Measurements from ENCODE around the gene DIS3L2. TPM values are rescaled to one million over a fixed set of nuclear protein-coding genes. Genes with fewer than 3 reads are reported as not detected.

Gene DIS3L2
- total and polyA plus RNA-seq, 2 experiments from 2014 or later = 15.2 to 25.3 TPM

DNA sequence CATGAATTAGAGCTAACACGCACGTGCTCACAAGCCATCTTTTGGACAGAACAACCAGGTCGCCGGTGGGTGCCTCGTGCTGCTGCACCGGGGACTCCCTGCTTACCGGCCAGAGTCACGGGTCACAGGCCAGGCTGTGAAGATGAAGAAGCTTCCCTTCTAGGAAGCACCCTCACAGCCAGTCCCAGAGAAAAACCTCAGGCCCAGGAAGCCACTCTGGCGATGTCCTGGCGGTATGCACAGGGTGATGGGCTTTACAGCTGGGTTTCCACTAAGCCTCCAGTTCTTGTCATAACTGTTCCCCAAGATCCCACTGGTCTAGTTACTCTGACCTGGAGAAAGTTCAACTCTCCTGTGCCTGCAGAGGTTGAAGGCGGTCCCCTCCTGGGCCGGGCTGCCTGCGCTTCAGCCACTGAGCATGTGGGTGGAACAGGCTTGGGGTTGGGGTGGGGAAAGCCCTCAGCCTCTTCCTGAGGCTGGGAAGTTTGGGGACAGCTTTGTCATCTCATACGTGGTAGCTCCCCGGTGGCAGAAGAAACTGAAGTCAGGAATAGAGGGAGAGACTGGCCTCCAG, 15.2 kb upstream of the DIS3L2 start:
- TF ChIP-seq POLR2AphosphoS5 (IDR thresholded peaks at IDR 0.05; ENCODE audit: low read depth) (no peak), STAT1 (IDR thresholded peaks at IDR 0.05; ENCODE audit: unreplicated experiment) (no peak), JUNB (IDR thresholded peaks at IDR 0.05; ENCODE audit: unreplicated experiment) (no peak), EZH2phosphoT487 (IDR thresholded peaks at IDR 0.05; ENCODE audit: unreplicated experiment) (no peak), ZNF331 (CRISPR knock-in tag; IDR thresholded peaks at IDR 0.05; ENCODE audit: low read depth) (no peak), ETS1 (IDR thresholded peaks at IDR 0.05) (no peak), EZH2 (IDR thresholded peaks at IDR 0.05; ENCODE audit: low read depth, unreplicated experiment) (no peak), CREB1 (CRISPR knock-in tag; IDR thresholded peaks at IDR 0.05; ENCODE audit: low read depth) (no peak), ZNF114 (CRISPR knock-in tag; IDR thresholded peaks at IDR 0.05) (no peak)
- TF ChIP-seq, protein P1, sequence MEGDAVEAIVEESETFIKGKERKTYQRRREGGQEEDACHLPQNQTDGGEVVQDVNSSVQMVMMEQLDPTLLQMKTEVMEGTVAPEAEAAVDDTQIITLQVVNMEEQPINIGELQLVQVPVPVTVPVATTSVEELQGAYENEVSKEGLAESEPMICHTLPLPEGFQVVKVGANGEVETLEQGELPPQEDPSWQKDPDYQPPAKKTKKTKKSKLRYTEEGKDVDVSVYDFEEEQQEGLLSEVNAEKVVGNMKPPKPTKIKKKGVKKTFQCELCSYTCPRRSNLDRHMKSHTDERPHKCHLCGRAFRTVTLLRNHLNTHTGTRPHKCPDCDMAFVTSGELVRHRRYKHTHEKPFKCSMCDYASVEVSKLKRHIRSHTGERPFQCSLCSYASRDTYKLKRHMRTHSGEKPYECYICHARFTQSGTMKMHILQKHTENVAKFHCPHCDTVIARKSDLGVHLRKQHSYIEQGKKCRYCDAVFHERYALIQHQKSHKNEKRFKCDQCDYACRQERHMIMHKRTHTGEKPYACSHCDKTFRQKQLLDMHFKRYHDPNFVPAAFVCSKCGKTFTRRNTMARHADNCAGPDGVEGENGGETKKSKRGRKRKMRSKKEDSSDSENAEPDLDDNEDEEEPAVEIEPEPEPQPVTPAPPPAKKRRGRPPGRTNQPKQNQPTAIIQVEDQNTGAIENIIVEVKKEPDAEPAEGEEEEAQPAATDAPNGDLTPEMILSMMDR (conservative IDR thresholded peaks at IDR 0.05; ENCODE audit: low read depth in 2 of 2) = no peak
- TF ChIP-seq, protein P2, sequence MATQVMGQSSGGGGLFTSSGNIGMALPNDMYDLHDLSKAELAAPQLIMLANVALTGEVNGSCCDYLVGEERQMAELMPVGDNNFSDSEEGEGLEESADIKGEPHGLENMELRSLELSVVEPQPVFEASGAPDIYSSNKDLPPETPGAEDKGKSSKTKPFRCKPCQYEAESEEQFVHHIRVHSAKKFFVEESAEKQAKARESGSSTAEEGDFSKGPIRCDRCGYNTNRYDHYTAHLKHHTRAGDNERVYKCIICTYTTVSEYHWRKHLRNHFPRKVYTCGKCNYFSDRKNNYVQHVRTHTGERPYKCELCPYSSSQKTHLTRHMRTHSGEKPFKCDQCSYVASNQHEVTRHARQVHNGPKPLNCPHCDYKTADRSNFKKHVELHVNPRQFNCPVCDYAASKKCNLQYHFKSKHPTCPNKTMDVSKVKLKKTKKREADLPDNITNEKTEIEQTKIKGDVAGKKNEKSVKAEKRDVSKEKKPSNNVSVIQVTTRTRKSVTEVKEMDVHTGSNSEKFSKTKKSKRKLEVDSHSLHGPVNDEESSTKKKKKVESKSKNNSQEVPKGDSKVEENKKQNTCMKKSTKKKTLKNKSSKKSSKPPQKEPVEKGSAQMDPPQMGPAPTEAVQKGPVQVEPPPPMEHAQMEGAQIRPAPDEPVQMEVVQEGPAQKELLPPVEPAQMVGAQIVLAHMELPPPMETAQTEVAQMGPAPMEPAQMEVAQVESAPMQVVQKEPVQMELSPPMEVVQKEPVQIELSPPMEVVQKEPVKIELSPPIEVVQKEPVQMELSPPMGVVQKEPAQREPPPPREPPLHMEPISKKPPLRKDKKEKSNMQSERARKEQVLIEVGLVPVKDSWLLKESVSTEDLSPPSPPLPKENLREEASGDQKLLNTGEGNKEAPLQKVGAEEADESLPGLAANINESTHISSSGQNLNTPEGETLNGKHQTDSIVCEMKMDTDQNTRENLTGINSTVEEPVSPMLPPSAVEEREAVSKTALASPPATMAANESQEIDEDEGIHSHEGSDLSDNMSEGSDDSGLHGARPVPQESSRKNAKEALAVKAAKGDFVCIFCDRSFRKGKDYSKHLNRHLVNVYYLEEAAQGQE (IDR thresholded peaks at IDR 0.05; ENCODE audit: unreplicated experiment) = no peak
- TF ChIP-seq, protein P3, sequence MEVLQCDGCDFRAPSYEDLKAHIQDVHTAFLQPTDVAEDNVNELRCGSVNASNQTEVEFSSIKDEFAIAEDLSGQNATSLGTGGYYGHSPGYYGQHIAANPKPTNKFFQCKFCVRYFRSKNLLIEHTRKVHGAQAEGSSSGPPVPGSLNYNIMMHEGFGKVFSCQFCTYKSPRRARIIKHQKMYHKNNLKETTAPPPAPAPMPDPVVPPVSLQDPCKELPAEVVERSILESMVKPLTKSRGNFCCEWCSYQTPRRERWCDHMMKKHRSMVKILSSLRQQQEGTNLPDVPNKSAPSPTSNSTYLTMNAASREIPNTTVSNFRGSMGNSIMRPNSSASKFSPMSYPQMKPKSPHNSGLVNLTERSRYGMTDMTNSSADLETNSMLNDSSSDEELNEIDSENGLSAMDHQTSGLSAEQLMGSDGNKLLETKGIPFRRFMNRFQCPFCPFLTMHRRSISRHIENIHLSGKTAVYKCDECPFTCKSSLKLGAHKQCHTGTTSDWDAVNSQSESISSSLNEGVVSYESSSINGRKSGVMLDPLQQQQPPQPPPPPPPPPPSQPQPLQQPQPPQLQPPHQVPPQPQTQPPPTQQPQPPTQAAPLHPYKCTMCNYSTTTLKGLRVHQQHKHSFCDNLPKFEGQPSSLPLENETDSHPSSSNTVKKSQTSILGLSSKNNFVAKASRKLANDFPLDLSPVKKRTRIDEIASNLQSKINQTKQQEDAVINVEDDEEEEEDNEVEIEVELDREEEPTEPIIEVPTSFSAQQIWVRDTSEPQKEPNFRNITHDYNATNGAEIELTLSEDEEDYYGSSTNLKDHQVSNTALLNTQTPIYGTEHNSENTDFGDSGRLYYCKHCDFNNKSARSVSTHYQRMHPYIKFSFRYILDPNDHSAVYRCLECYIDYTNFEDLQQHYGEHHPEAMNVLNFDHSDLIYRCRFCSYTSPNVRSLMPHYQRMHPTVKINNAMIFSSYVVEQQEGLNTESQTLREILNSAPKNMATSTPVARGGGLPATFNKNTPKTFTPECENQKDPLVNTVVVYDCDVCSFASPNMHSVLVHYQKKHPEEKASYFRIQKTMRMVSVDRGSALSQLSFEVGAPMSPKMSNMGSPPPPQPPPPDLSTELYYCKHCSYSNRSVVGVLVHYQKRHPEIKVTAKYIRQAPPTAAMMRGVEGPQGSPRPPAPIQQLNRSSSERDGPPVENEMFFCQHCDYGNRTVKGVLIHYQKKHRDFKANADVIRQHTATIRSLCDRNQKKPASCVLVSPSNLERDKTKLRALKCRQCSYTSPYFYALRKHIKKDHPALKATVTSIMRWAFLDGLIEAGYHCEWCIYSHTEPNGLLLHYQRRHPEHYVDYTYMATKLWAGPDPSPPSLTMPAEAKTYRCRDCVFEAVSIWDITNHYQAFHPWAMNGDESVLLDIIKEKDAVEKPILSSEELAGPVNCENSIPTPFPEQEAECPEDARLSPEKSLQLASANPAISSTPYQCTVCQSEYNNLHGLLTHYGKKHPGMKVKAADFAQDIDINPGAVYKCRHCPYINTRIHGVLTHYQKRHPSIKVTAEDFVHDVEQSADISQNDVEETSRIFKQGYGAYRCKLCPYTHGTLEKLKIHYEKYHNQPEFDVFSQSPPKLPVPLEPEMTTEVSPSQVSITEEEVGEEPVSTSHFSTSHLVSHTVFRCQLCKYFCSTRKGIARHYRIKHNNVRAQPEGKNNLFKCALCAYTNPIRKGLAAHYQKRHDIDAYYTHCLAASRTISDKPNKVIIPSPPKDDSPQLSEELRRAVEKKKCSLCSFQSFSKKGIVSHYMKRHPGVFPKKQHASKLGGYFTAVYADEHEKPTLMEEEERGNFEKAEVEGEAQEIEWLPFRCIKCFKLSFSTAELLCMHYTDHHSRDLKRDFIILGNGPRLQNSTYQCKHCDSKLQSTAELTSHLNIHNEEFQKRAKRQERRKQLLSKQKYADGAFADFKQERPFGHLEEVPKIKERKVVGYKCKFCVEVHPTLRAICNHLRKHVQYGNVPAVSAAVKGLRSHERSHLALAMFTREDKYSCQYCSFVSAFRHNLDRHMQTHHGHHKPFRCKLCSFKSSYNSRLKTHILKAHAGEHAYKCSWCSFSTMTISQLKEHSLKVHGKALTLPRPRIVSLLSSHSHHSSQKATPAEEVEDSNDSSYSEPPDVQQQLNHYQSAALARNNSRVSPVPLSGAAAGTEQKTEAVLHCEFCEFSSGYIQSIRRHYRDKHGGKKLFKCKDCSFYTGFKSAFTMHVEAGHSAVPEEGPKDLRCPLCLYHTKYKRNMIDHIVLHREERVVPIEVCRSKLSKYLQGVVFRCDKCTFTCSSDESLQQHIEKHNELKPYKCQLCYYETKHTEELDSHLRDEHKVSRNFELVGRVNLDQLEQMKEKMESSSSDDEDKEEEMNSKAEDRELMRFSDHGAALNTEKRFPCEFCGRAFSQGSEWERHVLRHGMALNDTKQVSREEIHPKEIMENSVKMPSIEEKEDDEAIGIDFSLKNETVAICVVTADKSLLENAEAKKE (CRISPR knock-in tag; IDR thresholded peaks at IDR 0.05) = no peak
- ATAC-seq (no peak), DNase-seq (ENCODE audit: low spot score) (no peak)
- H3K27me3 Mint-ChIP-seq (ENCODE audit: insufficient read depth, low read depth, poor library complexity) = peaks cover 7% of the 10 kb centered on the region
- H4K20me1 ChIP-seq (replicated peaks; ENCODE audit: insufficient read depth) = no peaks in the 10 kb centered on the region
- no peaks in the 10 kb centered on the region for H3K4me1 ChIP-seq (ENCODE audit: insufficient read depth)
- peak overlapping the region; percentile 69; the same call in 1 of the 2 replicates for H2AFZ ChIP-seq
- H3K4me1 Mint-ChIP-seq = no peaks in the 10 kb centered on the region
- no peaks in the 10 kb centered on the region for H3K36me3 ChIP-seq (ENCODE audit: insufficient read depth)
- H3K4me3 ChIP-seq = no peak overlapping the region
- no peaks in the 10 kb centered on the region for H3F3A ChIP-seq (replicated peaks; ENCODE audit: low read depth)
- H3K36me3 Mint-ChIP-seq (ENCODE audit: low read depth) = no peaks in the 10 kb centered on the region
- no peaks in the 10 kb centered on the region for H3K9me2 ChIP-seq (ENCODE audit: insufficient read depth)
- no peak overlapping the region for H3K27ac ChIP-seq (ENCODE audit: low read depth)
- no peak overlapping the region for H3K4me3 Mint-ChIP-seq
- no peak overlapping the region for H3K27ac Mint-ChIP-seq
- H3K9me3 Mint-ChIP-seq = no peaks in the 10 kb centered on the region
- H3K4me2 ChIP-seq = no peak overlapping the region
- H3K27me3 ChIP-seq (ENCODE audit: insufficient read depth) = no peaks in the 10 kb centered on the region
- no peaks in the 10 kb centered on the region for H3K79me2 ChIP-seq (replicated peaks; ENCODE audit: insufficient read depth)
